HFFc6 (cell line): ENCODE results near the gene NPC2. TPM values are rescaled to one million over a fixed set of nuclear protein-coding genes. Genes with fewer than 3 reads are reported as not detected.

Source experiments
- DNase-seq: peaks from one replicate; pipeline ENCODE4 v3.0.0-alpha.2; 2018
- H3K27ac Mint-ChIP-seq: 2 replicates; pipeline ENCODE4 v1.8.0; 2020; ENCODE audit warnings: mild to moderate bottlenecking, mixed read lengths
- H3K27me3 Mint-ChIP-seq: 2 replicates; pipeline ENCODE4 v1.8.0; 2021; ENCODE audit warnings: mild to moderate bottlenecking, moderate library complexity, mixed read lengths; ENCODE audit not compliant: insufficient read depth
- H3K36me3 Mint-ChIP-seq: 2 replicates; pipeline ENCODE4 v1.8.0; 2021; ENCODE audit warnings: low read depth, mixed read lengths
- H3K4me1 Mint-ChIP-seq: 2 replicates; pipeline ENCODE4 v1.8.0; 2020; ENCODE audit warnings: low read depth, mixed read lengths
- H3K4me3 Mint-ChIP-seq: 2 replicates; pipeline ENCODE4 v1.8.0; 2020; ENCODE audit warnings: mild to moderate bottlenecking, moderate library complexity, mixed read lengths
- H3K9me3 Mint-ChIP-seq: 2 replicates; pipeline ENCODE4 v1.8.0; 2020; ENCODE audit warnings: mild to moderate bottlenecking, mixed read lengths
- total RNA-seq, 6 experiments: library from RNA; stranded (reverse); fragmentation: NEBNext Ultra II Directional; extraction: Animal tissue kit (Norgen Biotek cat#: 25700); gene quantifications; 2 replicates in 1 of 6; 3 replicates in 5 of 6; pipeline ENCODE4 v1.2.3, GENCODE V29; 2021
- TF ChIP-seq, protein P1 (sequence below): fragments of 200-600 bp; sonication (generic); IDR thresholded peaks from 2 replicates; pipeline ENCODE4 v1.5.0; 2021; ENCODE audit warnings: antibody characterized with exemption, mild to moderate bottlenecking

Gene NPC2
- total RNA-seq, 6 experiments from 2014 or later: 69.1 to 89.9 (median 78.8) TPM

DNA sequence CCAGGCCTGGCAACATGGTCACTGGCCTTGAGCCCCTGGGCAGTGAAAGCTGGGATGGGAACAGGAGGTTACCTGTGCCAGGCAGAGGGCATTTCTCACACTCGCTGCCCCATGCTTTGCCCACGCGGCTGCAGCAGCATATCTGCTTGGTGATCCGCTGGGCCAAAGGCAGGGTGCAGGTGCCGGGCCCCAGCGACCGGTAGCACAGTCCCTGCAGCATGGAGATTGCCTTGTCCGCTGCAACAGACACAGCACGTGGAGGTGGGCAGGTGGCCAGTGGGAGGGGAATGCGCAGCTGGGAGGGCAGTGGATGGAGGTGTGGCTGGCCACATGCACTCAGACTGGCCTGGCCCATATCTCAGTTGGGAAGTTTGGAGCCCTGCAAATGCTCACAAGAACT, 35.8 kb upstream of the NPC2 start:
- Mint-ChIP-seq H3K4me1 (peaks cover 23% of the 10 kb centered on the region), H3K4me3 (no peak overlapping the region), H3K36me3 (no peaks in the 10 kb centered on the region), H3K27ac (no peak overlapping the region), H3K27me3 (no peaks in the 10 kb centered on the region; the same call in 1 of the 2 replicates), H3K9me3 (no peaks in the 10 kb centered on the region)
- DNase-seq: no peak
- TF ChIP-seq, protein P1, sequence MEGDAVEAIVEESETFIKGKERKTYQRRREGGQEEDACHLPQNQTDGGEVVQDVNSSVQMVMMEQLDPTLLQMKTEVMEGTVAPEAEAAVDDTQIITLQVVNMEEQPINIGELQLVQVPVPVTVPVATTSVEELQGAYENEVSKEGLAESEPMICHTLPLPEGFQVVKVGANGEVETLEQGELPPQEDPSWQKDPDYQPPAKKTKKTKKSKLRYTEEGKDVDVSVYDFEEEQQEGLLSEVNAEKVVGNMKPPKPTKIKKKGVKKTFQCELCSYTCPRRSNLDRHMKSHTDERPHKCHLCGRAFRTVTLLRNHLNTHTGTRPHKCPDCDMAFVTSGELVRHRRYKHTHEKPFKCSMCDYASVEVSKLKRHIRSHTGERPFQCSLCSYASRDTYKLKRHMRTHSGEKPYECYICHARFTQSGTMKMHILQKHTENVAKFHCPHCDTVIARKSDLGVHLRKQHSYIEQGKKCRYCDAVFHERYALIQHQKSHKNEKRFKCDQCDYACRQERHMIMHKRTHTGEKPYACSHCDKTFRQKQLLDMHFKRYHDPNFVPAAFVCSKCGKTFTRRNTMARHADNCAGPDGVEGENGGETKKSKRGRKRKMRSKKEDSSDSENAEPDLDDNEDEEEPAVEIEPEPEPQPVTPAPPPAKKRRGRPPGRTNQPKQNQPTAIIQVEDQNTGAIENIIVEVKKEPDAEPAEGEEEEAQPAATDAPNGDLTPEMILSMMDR: no peak

DNA sequence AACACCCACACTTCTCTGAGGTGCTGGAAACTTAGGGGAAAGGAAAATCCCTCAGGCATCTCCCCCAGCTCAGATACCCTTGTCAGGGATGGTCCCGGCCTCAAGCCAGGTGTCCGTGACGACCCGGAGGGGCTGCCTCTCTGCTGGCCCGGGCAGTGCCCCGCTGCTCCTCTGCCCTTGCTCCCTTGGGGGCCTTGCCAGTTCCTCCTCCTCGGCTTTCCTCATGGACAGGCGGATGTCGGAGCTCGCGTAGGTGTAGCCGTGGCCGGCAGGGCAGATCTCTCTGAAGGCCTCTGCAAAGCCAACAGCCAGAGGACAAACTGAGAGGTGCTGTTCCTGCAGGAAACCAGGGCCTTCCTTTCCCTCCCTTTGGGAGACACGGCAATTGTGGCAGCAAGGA, 35.3 kb upstream of the NPC2 start:
- DNase-seq: no peak
- Mint-ChIP-seq H3K27ac (no peak overlapping the region), H3K27me3 (no peaks in the 10 kb centered on the region; the same call in 1 of the 2 replicates), H3K4me3 (no peak overlapping the region), H3K9me3 (no peaks in the 10 kb centered on the region), H3K36me3 (no peaks in the 10 kb centered on the region), H3K4me1 (peaks cover 23% of the 10 kb centered on the region)
- TF ChIP-seq, protein P1: no peak

DNA sequence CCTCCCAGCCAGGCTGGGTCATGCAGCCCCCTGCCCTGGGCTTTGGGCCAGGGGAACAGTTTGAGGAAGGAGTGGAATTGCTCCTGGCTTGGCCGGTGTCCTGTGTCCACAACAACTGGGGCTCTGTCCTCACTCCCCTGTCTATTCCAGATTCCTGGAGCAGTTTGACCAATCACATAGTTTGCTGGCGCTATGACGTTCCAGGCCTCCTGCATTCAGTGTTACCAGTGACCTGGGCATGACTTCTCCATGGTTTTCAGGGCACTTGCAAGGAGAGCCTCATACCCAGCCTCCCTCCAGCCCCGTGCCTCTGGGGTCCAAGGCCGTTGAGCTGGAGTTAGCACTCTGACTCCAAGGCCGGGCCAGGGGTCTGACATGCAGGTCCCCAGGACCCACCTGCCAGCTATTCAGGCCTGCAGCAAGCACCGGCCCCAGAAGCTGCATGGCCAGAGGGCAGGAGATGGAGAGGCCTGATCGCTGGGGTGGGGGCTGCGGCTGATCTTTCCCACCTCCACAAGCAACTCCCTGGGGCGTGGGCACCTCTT, 34.7 kb upstream of the NPC2 start:
- Mint-ChIP-seq H3K4me3 (no peak overlapping the region), H3K27ac (no peak overlapping the region), H3K4me1 (peaks cover 23% of the 10 kb centered on the region), H3K36me3 (no peaks in the 10 kb centered on the region), H3K9me3 (no peaks in the 10 kb centered on the region), H3K27me3 (no peaks in the 10 kb centered on the region; the same call in 1 of the 2 replicates)
- DNase-seq: no peak
- TF ChIP-seq, protein P1: no peak

DNA sequence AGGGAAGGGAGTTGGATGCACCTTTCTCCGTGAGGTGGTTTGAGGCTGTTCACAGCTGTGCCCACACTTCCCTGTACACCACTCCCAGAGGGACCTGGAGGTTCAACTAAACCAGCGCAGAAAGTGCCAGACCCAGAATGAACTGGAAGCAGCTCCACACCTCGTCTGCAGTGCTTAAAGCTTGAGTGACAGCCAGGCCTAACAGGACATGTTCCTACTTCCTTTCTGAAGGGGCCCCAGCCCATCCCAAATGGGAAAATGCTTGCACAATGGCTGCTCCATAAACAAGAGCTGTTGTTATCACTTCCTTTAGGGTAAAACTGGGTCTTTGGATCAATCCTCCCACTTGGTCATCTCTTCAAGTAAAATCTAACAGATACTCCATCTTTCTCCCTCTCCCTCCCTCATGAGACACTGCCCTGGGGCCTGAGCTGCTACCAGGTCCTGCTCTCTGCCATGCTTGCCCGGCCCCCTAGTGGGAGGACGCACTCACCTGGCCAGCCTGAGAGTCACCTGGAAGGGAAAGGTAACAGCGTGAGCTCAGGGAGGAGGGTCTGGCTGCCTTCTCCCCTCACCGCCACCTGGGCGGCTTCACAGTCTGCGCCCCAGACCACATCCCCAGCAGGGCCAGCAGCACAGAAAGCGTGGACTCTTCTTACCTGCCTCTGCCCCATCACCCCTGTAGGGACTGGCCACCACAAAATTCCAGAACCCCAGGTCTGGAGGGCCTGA, 33.9 kb upstream of the NPC2 start:
- DNase-seq: no peak
- Mint-ChIP-seq H3K27me3 (no peaks in the 10 kb centered on the region; the same call in 1 of the 2 replicates), H3K9me3 (no peaks in the 10 kb centered on the region)

DNA sequence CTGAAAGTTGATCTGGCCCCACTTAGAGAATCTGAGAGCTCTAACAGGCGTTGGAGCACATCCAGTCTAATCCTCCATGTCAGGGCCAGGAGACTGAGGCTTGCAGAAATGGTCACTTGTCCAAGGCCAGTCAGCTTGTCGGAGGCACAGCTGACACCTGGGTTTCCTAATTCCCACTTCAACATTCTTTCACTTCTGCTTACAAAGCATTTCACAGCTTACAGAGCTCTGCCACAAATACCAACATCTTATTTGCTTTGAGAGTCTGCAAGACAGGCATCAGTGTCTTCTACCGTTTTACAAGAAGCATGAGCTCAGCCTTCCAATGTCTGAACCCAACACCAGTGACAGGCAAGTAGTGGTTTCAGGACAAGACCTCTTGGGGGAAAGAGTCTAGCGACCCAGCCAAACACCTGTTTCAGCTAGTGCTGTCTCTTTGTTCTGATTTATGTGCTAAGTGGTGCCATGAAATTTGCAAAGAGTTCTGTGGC, 32.3 kb upstream of the NPC2 start:
- H3K27ac Mint-ChIP-seq: peak overlapping the region; percentile 46; the same call in 1 of the 2 replicates
- no peaks in the 10 kb centered on the region for H3K36me3 Mint-ChIP-seq
- no peak for DNase-seq
- peaks cover 10% of the 10 kb centered on the region for H3K4me1 Mint-ChIP-seq
- H3K4me3 Mint-ChIP-seq: no peak overlapping the region
- H3K27me3 Mint-ChIP-seq: no peaks in the 10 kb centered on the region; the same call in none of the 2 replicates
- TF ChIP-seq, protein P1: no peak
- H3K9me3 Mint-ChIP-seq: no peaks in the 10 kb centered on the region

More for the DNA sequence above, 33.9 kb upstream of the NPC2 start:
- H3K4me1 Mint-ChIP-seq: peaks cover 17% of the 10 kb centered on the region
- H3K36me3 Mint-ChIP-seq: no peaks in the 10 kb centered on the region
- no peak overlapping the region for H3K27ac Mint-ChIP-seq
- TF ChIP-seq, protein P1: peak; percentile 20; the same call in 1 of the 2 replicates
- H3K4me3 Mint-ChIP-seq: no peak overlapping the region
